GM23338 (cell line): ENCODE results near the gene MNX1. TPM values are rescaled to one million over a fixed set of nuclear protein-coding genes. Genes with fewer than 3 reads are reported as not detected.

Experiments used
- ATAC-seq: fragments of 200-7000 bp; cut with Tn5 transposase; 3 replicates; pipeline ENCODE4 v1.9.1; 2020
- DNase-seq: peaks from one replicate; pipeline ENCODE4 v3.0.0-alpha.2; 2015; ENCODE audit warnings: low spot score
- H2AFZ ChIP-seq: fragments of 200-600 bp; sonication (generic); 2 replicates; pipeline ENCODE4 v1.8.0; 2016; ENCODE audit warnings: antibody characterized with exemption, mild to moderate bottlenecking, moderate library complexity
- H3F3A ChIP-seq: fragments of 200-600 bp; sonication (generic); replicated peaks from 2 replicates; pipeline ENCODE4 v1.8.0; 2017; ENCODE audit warnings: antibody characterized with exemption, mixed run types, low read depth
- H3K27ac ChIP-seq: fragments of 200-600 bp; sonication (generic); 2 replicates; pipeline ENCODE4 v1.6.1; 2016; ENCODE audit warnings: low read depth
- H3K27me3 ChIP-seq: fragments of 200-600 bp; sonication (generic); 2 replicates; pipeline ENCODE4 v1.8.0; 2016; ENCODE audit warnings: mild to moderate bottlenecking, mixed run types, moderate library complexity; ENCODE audit not compliant: insufficient read depth
- H3K36me3 ChIP-seq: fragments of 200-600 bp; sonication (generic); 2 replicates; pipeline ENCODE4 v1.8.0; 2016; ENCODE audit warnings: mild to moderate bottlenecking; ENCODE audit not compliant: insufficient read depth
- H3K4me1 ChIP-seq: fragments of 200-600 bp; sonication (generic); 2 replicates; pipeline ENCODE4 v1.8.0; 2016; ENCODE audit warnings: mild to moderate bottlenecking, moderate library complexity; ENCODE audit not compliant: insufficient read depth
- H3K4me2 ChIP-seq: fragments of 200-600 bp; sonication (generic); 2 replicates; pipeline ENCODE4 v1.7.1; 2017; ENCODE audit warnings: mixed run types
- H3K4me3 ChIP-seq: fragments of 200-600 bp; sonication (generic); 2 replicates; pipeline ENCODE4 v1.6.1; 2016; ENCODE audit warnings: mixed run types
- H3K79me2 ChIP-seq: fragments of 200-600 bp; sonication (generic); replicated peaks from 2 replicates; pipeline ENCODE4 v1.8.0; 2017; ENCODE audit warnings: mild to moderate bottlenecking; ENCODE audit not compliant: insufficient read depth
- H3K9me2 ChIP-seq: fragments of 200-600 bp; sonication (generic); 2 replicates; pipeline ENCODE4 v1.8.0; 2017; ENCODE audit not compliant: insufficient read depth
- H4K20me1 ChIP-seq: fragments of 200-600 bp; sonication (generic); replicated peaks from 2 replicates; pipeline ENCODE4 v1.8.0; 2017; ENCODE audit warnings: mild to moderate bottlenecking; ENCODE audit not compliant: insufficient read depth
- H3K27ac Mint-ChIP-seq: 2 replicates; pipeline ENCODE4 v1.8.0; 2020; ENCODE audit warnings: inconsistent platforms, mild to moderate bottlenecking, moderate library complexity, mixed read lengths
- H3K27me3 Mint-ChIP-seq: 3 replicates; pipeline ENCODE4 v1.8.0; 2022; ENCODE audit warnings: low read depth, mild to moderate bottlenecking, moderate library complexity, mixed read lengths, inconsistent platforms; ENCODE audit not compliant: insufficient read depth, poor library complexity
- H3K36me3 Mint-ChIP-seq: 3 replicates; pipeline ENCODE4 v1.8.0; 2021; ENCODE audit warnings: low read depth, mild to moderate bottlenecking, inconsistent platforms, moderate library complexity, mixed read lengths
- H3K4me1 Mint-ChIP-seq: 3 replicates; pipeline ENCODE4 v1.8.0; 2020; ENCODE audit warnings: mild to moderate bottlenecking, inconsistent platforms, mixed read lengths
- H3K4me3 Mint-ChIP-seq: 3 replicates; pipeline ENCODE4 v1.8.0; 2021; ENCODE audit warnings: moderate library complexity, mild to moderate bottlenecking, inconsistent platforms, mixed read lengths
- H3K9me3 Mint-ChIP-seq: 3 replicates; pipeline ENCODE4 v1.8.0; 2020; ENCODE audit warnings: moderate library complexity, mild to moderate bottlenecking, inconsistent platforms, mixed read lengths
- CREB1 ChIP-seq: fragments of 250-450 bp; sonication (Bioruptor Pico); IDR thresholded peaks from 2 replicates; pipeline ENCODE4 v1.5.0; 2020; ENCODE audit warnings: low read depth, mild to moderate bottlenecking, moderate library complexity
- EZH2 ChIP-seq: fragments of 200-600 bp; sonication (generic); IDR thresholded peaks from one replicate; pipeline ENCODE4 v1.8.0; 2017; ENCODE audit warnings: antibody characterized with exemption, mild to moderate bottlenecking, low read depth; ENCODE audit not compliant: unreplicated experiment
- EZH2phosphoT487 ChIP-seq: fragments of 200-600 bp; sonication (generic); IDR thresholded peaks from one replicate; pipeline ENCODE4 v1.8.1; 2018; ENCODE audit warnings: antibody characterized with exemption; ENCODE audit not compliant: unreplicated experiment
- POLR2AphosphoS5 ChIP-seq: IDR thresholded peaks from 2 replicates; pipeline ENCODE4 v1.6.1; 2016; ENCODE audit warnings: antibody characterized with exemption, low read depth
- STAT1 ChIP-seq: IDR thresholded peaks from one replicate; pipeline ENCODE4 v1.6.1; 2016; ENCODE audit warnings: antibody characterized with exemption; ENCODE audit not compliant: unreplicated experiment
- ZNF114 ChIP-seq: fragments of 250-450 bp; sonication (Bioruptor Pico); IDR thresholded peaks from 2 replicates; pipeline ENCODE4 v1.5.0; 2020; ENCODE audit warnings: mild to moderate bottlenecking, moderate library complexity
- ZNF462 ChIP-seq: fragments of 250-450 bp; sonication (Bioruptor Pico); IDR thresholded peaks from 2 replicates; pipeline ENCODE4 v1.5.0; 2020; ENCODE audit warnings: mild to moderate bottlenecking, moderate library complexity
- polyA plus RNA-seq: library from polyadenylated mRNA; unstranded; fragments of >200 nt; fragmentation: Nextera tagmentation; extraction: Ambion mirVana; gene quantifications from 2 replicates; pipeline ENCODE4 v1.2.1, GENCODE V29; 2016
- total RNA-seq: library from RNA; depleted of rRNA; stranded (reverse); fragments of >200 nt; shearing (Covaris generic); gene quantifications from 2 replicates; pipeline ENCODE4 v1.2.3, GENCODE V29; 2014
- TF ChIP-seq, protein P1 (sequence below), 2 experiments: fragments of 200-600 bp in 1 of 2; sonication (generic) in 1 of 2; conservative IDR thresholded peaks; 2 replicates each; pipeline versions ENCODE4 v1.5.1 to v1.6.1; 2016 to 2017; ENCODE audit warnings: antibody characterized with exemption in 2 of 2, low read depth in 2 of 2, mild to moderate bottlenecking in 2 of 2, moderate library complexity in 1 of 2

MNX1 gene
- total and polyA plus RNA-seq, 2 experiments from 2014 or later: 0.14 to 0.24 TPM

DNA sequence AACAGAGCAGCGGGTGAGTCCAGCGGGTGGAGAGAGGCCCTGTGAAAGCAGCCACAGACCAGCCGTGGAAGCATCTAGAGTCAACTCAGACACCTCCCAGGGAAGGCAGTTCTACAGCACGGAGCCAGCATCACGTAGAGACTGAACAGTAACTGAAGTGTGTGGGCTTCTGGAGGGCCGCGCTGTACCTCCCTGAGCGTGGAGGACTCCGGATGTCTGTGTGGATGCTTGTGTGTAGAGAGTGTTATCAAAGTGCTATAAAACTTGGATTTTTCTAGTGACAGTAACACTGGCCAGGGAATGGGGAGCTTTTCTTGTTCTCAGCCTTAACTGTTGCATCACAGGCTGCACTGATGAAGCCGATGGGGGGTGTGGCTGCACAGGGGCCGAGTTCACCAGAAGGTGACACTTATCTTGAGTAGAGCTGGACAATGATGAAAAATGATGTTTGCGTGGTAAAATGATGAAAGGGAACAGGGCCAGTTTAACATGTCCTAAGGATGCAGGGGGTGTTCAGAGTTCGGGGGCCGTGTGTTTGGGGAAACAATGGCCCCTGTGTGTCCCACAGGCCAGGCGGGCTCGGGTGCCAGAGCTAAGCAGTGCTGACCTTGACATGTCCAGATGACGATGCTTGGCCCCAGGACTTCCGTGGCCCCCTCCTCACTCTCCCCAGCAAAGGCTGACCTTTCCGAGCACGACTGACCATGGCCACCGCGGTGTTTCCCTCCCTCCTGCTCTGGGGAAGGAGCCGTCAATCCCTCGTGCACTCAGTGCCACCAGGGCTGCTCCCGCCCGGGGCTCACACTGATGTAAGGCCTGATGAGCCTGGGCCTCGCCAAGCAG, 21.9 kb downstream of the MNX1 start:
- Mint-ChIP-seq H3K27me3 (peaks cover 8% of the 10 kb centered on the region), H3K4me1 (no peaks in the 10 kb centered on the region; the same call in 2 of the 3 replicates), H3K9me3 (no peaks in the 10 kb centered on the region), H3K4me3 (no peak overlapping the region), H3K27ac (no peak overlapping the region), H3K36me3 (no peaks in the 10 kb centered on the region)
- no peak overlapping the region for H3K27ac ChIP-seq
- no peak overlapping the region for H3K4me3 ChIP-seq
- H3K4me2 ChIP-seq: no peak overlapping the region
- H3F3A ChIP-seq: 0 out of 2 replicates have a peak, but pooled peaks cover 7% of the 10 kb centered on the region
- H4K20me1 ChIP-seq: no peaks in the 10 kb centered on the region; the same call in 1 of the 2 replicates
- peaks cover 2% of the 10 kb centered on the region for H3K27me3 ChIP-seq
- DNase-seq (no peak), ATAC-seq (no peak)
- no peak overlapping the region for H2AFZ ChIP-seq
- no peak for TF ChIP-seq ZNF462 (CRISPR knock-in tag)
- TF ChIP-seq ZNF114 (CRISPR knock-in tag): no peak
- TF ChIP-seq POLR2AphosphoS5: no peak
- TF ChIP-seq CREB1: no peak
- TF ChIP-seq EZH2: no peak
- TF ChIP-seq EZH2phosphoT487: no peak
- TF ChIP-seq, protein P1, sequence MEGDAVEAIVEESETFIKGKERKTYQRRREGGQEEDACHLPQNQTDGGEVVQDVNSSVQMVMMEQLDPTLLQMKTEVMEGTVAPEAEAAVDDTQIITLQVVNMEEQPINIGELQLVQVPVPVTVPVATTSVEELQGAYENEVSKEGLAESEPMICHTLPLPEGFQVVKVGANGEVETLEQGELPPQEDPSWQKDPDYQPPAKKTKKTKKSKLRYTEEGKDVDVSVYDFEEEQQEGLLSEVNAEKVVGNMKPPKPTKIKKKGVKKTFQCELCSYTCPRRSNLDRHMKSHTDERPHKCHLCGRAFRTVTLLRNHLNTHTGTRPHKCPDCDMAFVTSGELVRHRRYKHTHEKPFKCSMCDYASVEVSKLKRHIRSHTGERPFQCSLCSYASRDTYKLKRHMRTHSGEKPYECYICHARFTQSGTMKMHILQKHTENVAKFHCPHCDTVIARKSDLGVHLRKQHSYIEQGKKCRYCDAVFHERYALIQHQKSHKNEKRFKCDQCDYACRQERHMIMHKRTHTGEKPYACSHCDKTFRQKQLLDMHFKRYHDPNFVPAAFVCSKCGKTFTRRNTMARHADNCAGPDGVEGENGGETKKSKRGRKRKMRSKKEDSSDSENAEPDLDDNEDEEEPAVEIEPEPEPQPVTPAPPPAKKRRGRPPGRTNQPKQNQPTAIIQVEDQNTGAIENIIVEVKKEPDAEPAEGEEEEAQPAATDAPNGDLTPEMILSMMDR (conservative IDR thresholded peaks at IDR 0.05; ENCODE audit: low read depth in 2 of 2): no peak
- no peak for TF ChIP-seq STAT1
- H3K4me1 ChIP-seq: no peaks in the 10 kb centered on the region; the same call in 1 of the 2 replicates
- no peaks in the 10 kb centered on the region for H3K9me2 ChIP-seq
- H3K79me2 ChIP-seq: no peaks in the 10 kb centered on the region
- no peaks in the 10 kb centered on the region for H3K36me3 ChIP-seq
